K562 (cell line): Measurements from ENCODE around the gene CPZ. TPM values are rescaled to one million over a fixed set of nuclear protein-coding genes. Genes with fewer than 3 reads are reported as not detected.

ENCODE experiments used
- C11orf30 ChIP-seq: fragments of 450-650 bp; IDR thresholded peaks from 2 replicates; pipeline ENCODE4 v1.6.1; 2016; ENCODE audit warnings: low read depth, mild to moderate bottlenecking
- COPS2 ChIP-seq: fragments of 450-650 bp; conservative IDR thresholded peaks from 2 replicates; pipeline ENCODE4 v1.6.1; 2016; ENCODE audit warnings: mild to moderate bottlenecking, moderate library complexity
- E2F3 ChIP-seq: fragments of 250-450 bp; sonication (Bioruptor Pico); IDR thresholded peaks from 2 replicates; pipeline ENCODE4 v1.4.0; 2020; ENCODE audit warnings: mild to moderate bottlenecking
- ILF3 ChIP-seq: fragments of 450-650 bp; IDR thresholded peaks from 2 replicates; pipeline ENCODE4 v1.6.1; 2018; ENCODE audit warnings: antibody characterized with exemption, mild to moderate bottlenecking, moderate library complexity, borderline replicate concordance
- JUND ChIP-seq, 2 experiments: IDR thresholded peaks; 2 replicates in 1 of 2; 3 replicates in 1 of 2; pipeline ENCODE4 v1.6.1; 2011; ENCODE audit warnings: borderline replicate concordance in 2 of 2, low read depth in 2 of 2, low read length in 2 of 2, improper control_type of control experiment in 1 of 2, missing biosample characterization in 1 of 2, missing genetic modification characterization in 1 of 2, missing genetic modification reagents in 1 of 2
- KDM5B ChIP-seq: fragments of 200-600 bp; sonication (generic); IDR thresholded peaks from 2 replicates; pipeline ENCODE4 v1.6.1; 2012; ENCODE audit warnings: low read depth, mild to moderate bottlenecking, moderate library complexity, low read length, control low read depth, inconsistent platforms; ENCODE audit not compliant: insufficient replicate concordance
- MAX ChIP-seq: sonication (generic); formaldehyde crosslinking; IDR thresholded peaks from 2 replicates; pipeline ENCODE4 v1.9.0; 2022; ENCODE audit warnings: mild to moderate bottlenecking, missing genetic modification reagents
- MBD2 ChIP-seq: sonication (generic); IDR thresholded peaks from 2 replicates; pipeline ENCODE4 v1.6.1; 2016; ENCODE audit warnings: low read depth, borderline replicate concordance
- PCBP1 ChIP-seq: fragments of 200-400 bp; formaldehyde crosslinking; IDR thresholded peaks from 2 replicates; pipeline ENCODE4 v1.6.1; 2018; ENCODE audit warnings: mild to moderate bottlenecking, low read depth, low read length; ENCODE audit not compliant: poor library complexity, severe bottlenecking
- SIRT6 ChIP-seq: IDR thresholded peaks from one replicate; pipeline ENCODE4 v1.6.1; 2012; ENCODE audit warnings: low read depth, mild to moderate bottlenecking, control low read depth, inconsistent platforms, low read length, moderate library complexity
- THRB ChIP-seq: fragments of 450-650 bp; formaldehyde crosslinking; conservative IDR thresholded peaks from 2 replicates; pipeline ENCODE4 v1.4.0; 2022; ENCODE audit warnings: mild to moderate bottlenecking, missing genetic modification characterization
- VEZF1 ChIP-seq: fragments of 200-800 bp; sonication (Bioruptor generic); IDR thresholded peaks from 2 replicates; pipeline ENCODE4 v1.6.1; 2017; ENCODE audit warnings: missing genetic modification characterization, missing compliant biosample characterization
- ZBTB33 ChIP-seq: sonication (generic); formaldehyde crosslinking; IDR thresholded peaks from 2 replicates; pipeline ENCODE4 v1.8.1; 2023; ENCODE audit warnings: mild to moderate bottlenecking, missing genetic modification reagents
- ZNF282 ChIP-seq: sonication (generic); formaldehyde crosslinking; IDR thresholded peaks from 2 replicates; pipeline ENCODE4 v1.8.1; 2023; ENCODE audit warnings: missing genetic modification reagents
- polyA plus RNA-seq, 8 experiments: library from polyadenylated mRNA; depleted of rRNA in 4 of 8; stranded (reverse) in 5 of 8; unstranded in 3 of 8; fragments of >200 nt; fragmentation: Nextera tagmentation in 2 of 8; fragmentation: Illumina TruSeq in 1 of 8; extraction: Ambion mirVana in 2 of 8; extraction: Trizol in 1 of 8; gene quantifications; 2 replicates each; pipeline versions ENCODE4 v1.2.1 to v1.2.3, GENCODE V29; 2011 to 2014; ENCODE audit warnings: inconsistent platforms in 1 of 8, missing spikeins in 1 of 8
- total RNA-seq, 7 experiments: library from RNA; depleted of rRNA in 6 of 7; stranded (reverse); fragments of >200 nt in 6 of 7; fragmentation: Illumina TruSeq in 2 of 7; extraction: Trizol in 2 of 7; gene quantifications; 2 replicates each; pipeline versions ENCODE4 v1.2.1 to v1.2.3, GENCODE V29; 2011 to 2021; ENCODE audit warnings: low replicate concordance in 1 of 7

The CPZ gene
- total and polyA plus RNA-seq, 9 of the 15 experiments (the other 6 are each of a cell fraction or from before 2014, with no cell fraction given) = 0.06 to 2.2 (median 1.2) TPM; not detected in 1

- no peak for TF ChIP-seq VEZF1 (CRISPR knock-in tag)
- no peak for TF ChIP-seq ILF3
- no peak for TF ChIP-seq KDM5B
- TF ChIP-seq MAX (CRISPR knock-in tag) = no peak
- TF ChIP-seq THRB (CRISPR knock-in tag) = no peak
- no peak for TF ChIP-seq SIRT6
- no peak for TF ChIP-seq ZBTB33
- TF ChIP-seq C11orf30 = no peak
- no peak for TF ChIP-seq PCBP1
- no peak for TF ChIP-seq E2F3
- TF ChIP-seq COPS2 = no peak
- TF ChIP-seq ZNF282 (CRISPR knock-in tag) = no peak
- no peak for TF ChIP-seq MBD2
- TF ChIP-seq JUND (IDR thresholded peaks at IDR 0.05; ENCODE audit: borderline replicate concordance, low read depth, low read length) = no peak
- TF ChIP-seq JUND (tag; IDR thresholded peaks at IDR 0.05; ENCODE audit: borderline replicate concordance, low read depth, low read length) = no peak
These were observed 63.0 kb downstream of the CPZ start (continued) for GRCh38 chr4:8655411-8656184.
